BE2C (cell line): ENCODE measurements around the gene TRPV6.

Experiments used
- DNase-seq: peaks from one replicate; pipeline ENCODE4 v3.0.0-alpha.2; 2020
- H3K27me3 ChIP-seq: fragments of 250-450 bp; sonication (Bioruptor Pico); 2 replicates; pipeline ENCODE4 v1.5.1; 2020; ENCODE audit warnings: mild to moderate bottlenecking
- H3K36me3 ChIP-seq: fragments of 250-450 bp; sonication (Bioruptor Pico); 2 replicates; pipeline ENCODE4 v1.5.1; 2020; ENCODE audit warnings: mild to moderate bottlenecking
- H3K4me1 ChIP-seq: fragments of 250-450 bp; sonication (Bioruptor Pico); 2 replicates; pipeline ENCODE4 v1.5.1; 2020
- H3K4me3 ChIP-seq: 2 replicates; pipeline ENCODE4 v1.5.1; 2011; ENCODE audit warnings: low read depth, low read length
- H3K9me3 ChIP-seq: fragments of 250-450 bp; sonication (Bioruptor Pico); 2 replicates; pipeline ENCODE4 v1.5.1; 2020
- TF ChIP-seq, protein P1 (sequence below): IDR thresholded peaks from 2 replicates; pipeline ENCODE4 v1.5.1; 2012; ENCODE audit warnings: mild to moderate bottlenecking, low read depth, low read length

Gene TRPV6

DNA sequence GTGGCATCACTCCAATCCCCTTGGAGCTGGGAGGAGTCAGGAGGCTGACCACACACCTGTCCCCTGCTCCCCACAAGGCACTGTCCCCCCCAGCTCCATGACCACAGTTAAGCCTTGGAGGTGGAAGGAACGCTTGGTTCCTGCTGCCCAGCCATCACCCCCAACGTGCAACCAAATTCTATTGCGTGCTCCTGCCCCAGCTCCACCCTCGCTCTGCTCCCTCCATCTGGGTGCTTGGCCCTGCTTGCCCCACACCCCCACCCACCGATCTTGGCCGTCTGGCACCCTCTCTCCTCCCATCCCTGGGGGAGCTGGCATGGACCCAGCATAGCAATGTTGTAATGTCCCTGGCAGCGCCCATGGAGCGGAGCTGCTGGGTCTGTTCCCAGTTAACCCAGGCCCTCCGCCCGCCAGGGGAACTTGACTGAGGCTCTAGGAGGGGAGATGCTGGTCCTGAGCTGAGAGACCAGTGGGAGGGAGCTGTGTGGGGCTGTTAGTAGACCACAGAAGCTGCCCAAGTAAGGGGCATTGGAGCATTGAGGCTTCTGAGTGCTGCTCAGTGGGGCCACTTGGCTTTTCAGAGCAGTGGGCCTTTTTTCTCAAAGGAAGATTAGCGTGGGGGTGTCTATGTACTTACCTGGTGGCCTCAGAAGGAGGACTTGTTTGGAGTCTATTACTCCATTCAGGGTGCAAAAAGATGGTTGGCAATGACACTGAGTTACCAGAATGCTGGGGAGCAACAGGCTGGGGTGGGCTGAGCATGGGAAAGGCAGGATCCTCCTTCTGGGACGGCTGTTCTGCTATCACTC, 29.6 kb downstream of the TRPV6 start:
- TF ChIP-seq, protein P1, sequence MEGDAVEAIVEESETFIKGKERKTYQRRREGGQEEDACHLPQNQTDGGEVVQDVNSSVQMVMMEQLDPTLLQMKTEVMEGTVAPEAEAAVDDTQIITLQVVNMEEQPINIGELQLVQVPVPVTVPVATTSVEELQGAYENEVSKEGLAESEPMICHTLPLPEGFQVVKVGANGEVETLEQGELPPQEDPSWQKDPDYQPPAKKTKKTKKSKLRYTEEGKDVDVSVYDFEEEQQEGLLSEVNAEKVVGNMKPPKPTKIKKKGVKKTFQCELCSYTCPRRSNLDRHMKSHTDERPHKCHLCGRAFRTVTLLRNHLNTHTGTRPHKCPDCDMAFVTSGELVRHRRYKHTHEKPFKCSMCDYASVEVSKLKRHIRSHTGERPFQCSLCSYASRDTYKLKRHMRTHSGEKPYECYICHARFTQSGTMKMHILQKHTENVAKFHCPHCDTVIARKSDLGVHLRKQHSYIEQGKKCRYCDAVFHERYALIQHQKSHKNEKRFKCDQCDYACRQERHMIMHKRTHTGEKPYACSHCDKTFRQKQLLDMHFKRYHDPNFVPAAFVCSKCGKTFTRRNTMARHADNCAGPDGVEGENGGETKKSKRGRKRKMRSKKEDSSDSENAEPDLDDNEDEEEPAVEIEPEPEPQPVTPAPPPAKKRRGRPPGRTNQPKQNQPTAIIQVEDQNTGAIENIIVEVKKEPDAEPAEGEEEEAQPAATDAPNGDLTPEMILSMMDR, result no peak
- DNase-seq, result no peak

DNA sequence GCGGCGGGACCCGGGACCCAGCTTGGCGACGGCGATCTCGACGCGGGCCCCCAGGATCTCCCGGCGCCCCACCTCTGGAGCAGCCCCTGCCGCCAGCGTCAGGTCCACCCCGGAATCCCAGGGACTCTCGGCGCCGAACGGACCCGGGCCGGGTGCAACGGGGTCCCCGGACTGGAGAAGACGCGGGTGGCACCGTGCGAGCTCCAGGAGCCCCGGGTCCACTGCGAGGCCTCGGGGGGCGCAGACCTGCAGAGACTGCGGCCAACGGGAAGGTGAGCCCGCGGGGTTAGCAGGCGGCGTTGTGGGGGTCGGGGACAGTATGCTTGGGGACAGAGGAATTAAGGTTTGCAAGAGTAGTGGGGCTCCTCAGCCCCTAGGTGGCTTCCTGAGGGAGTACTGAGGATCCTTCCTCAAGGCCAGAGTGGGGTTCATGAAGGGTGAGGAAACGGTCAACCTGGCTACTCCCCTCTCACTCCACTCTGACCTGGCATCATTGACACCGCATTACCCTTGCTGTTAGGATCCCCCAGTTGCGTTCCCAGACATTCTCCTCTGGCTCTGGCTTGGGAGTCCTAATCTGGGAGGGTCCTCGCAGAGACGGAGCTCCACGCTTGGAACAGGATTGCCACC, 30.3 kb downstream of the TRPV6 start:
- Histone ChIP-seq H3K36me3 (no peaks in the 10 kb centered on the region), H3K4me3 (no peak overlapping the region), H3K27me3 (peaks cover 23% of the 10 kb centered on the region), H3K4me1 (no peaks in the 10 kb centered on the region), H3K9me3 (no peaks in the 10 kb centered on the region)
- no peak for DNase-seq
- TF ChIP-seq, protein P1, result no peak

More for the DNA sequence above, 29.6 kb downstream of the TRPV6 start:
- H3K36me3 ChIP-seq, result no peaks in the 10 kb centered on the region
- H3K4me1 ChIP-seq, result no peaks in the 10 kb centered on the region
- H3K27me3 ChIP-seq, result peaks cover 23% of the 10 kb centered on the region
- H3K9me3 ChIP-seq, result no peaks in the 10 kb centered on the region
- H3K4me3 ChIP-seq, result no peak overlapping the region

DNA sequence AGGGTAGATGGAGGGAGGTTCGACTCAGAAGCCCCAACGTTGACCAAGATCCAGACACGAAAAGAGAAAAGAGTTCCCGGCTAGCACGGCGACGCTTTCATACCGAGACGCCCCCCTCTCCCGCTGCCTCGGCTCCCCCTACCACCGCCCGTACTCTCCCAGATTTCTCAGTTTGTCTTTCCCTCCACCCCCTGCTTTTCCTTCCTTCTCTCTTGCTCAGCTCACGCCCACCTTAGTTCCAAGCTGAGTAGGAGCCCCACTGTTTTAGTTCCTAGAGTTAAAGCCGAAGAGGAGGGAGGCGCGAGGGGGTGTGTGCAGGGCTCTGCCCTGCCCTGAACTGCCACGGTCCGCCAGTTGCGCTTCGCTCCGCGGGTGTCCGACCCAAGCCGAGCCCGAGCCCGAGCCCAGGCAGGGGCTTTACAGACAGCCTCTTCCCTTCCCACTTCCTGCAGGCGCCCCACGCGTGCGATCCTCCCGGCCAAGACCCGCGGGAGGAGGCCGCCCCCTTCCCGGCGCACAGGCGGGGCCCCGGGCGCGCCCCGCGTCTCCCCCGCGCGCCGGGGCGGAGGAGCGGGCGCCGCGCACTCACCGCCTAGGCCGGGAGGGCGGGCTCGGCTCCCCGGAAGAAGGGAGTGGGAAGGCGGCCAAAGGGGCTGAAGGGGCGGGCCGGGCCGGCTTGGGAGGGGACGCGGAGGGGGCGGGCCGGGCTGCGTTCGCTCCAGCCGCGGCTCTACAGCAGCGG, 31.0 kb downstream of the TRPV6 start, which contains the start of gene EPHB6:
Gene EPHB6 (plus strand): TSS at position 705 of the 742 bp plus-strand sequence. CDS start 8,152 bp downstream, outside the sequence.
- TF ChIP-seq, protein P1, result no peak
- peak; percentile 31 for DNase-seq

DNA sequence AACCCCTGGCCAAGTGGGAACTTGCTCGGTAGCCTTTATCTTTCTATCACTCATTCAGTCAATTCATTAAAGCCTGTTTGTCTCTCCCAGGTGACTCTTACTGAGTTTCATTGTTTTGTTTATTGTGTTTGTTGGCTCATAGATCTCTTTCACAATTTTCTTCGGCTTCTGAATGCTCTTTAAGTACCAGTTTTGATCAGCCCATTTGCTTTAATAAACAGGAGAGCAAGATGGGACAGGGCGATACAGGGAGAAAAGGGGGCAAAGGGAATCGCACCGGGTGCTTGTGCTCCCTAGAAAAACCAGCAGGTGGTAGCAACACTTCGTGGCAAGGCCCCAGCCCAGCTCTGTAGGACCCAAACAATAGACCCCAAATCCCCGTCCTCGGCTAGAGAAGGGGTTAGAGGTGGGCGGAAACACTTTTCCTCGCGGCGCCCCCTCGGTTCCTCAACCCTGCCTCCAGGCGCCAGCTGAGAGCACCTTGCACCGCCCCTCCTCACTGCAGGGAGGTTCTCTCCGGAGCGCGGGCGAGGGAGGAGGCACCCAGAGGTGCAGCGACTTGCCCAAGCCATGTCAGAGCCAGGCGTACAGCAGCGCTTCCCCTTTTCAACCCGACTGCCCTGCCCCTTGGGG, 31.7 kb downstream of the TRPV6 start:
- Histone ChIP-seq H3K27me3 (peaks cover 23% of the 10 kb centered on the region), H3K4me1 (no peaks in the 10 kb centered on the region), H3K4me3 (peak overlapping the region; percentile 49), H3K36me3 (no peaks in the 10 kb centered on the region), H3K9me3 (no peaks in the 10 kb centered on the region)
- DNase-seq, result peak; percentile 53
- TF ChIP-seq, protein P1, result peak; percentile 77

More for the DNA sequence above, 31.0 kb downstream of the TRPV6 start, which contains the start of gene EPHB6:
- H3K27me3 ChIP-seq, result peaks cover 23% of the 10 kb centered on the region
- H3K36me3 ChIP-seq, result no peaks in the 10 kb centered on the region
- no peaks in the 10 kb centered on the region for H3K9me3 ChIP-seq
- H3K4me1 ChIP-seq, result no peaks in the 10 kb centered on the region
- peak within 1 kb of the TSS; percentile 49 for H3K4me3 ChIP-seq

DNA sequence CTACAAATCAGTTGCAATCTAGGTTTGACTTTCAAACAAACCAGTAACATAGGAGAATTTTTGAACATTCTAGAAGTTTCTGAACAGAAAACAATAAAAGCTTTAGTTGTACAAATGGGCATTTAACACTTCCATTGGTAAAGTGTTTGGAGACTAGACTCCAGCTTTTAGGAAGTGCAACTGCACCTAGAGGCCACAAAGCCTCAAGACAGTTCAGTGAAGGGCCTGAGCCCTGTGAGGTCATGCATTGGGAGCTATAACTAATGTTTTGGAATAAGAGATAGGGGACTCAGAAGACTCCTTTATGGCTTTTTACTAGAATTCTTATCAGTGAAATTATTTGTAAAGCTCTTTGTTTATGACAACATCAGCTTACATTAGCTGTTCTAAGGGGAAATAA, 33.6 kb downstream of the TRPV6 start:
- no peak for DNase-seq
- TF ChIP-seq, protein P1, result no peak
- peaks cover 23% of the 10 kb centered on the region for H3K27me3 ChIP-seq
- no peaks in the 10 kb centered on the region for H3K36me3 ChIP-seq
- no peak overlapping the region for H3K4me3 ChIP-seq
- H3K4me1 ChIP-seq, result no peaks in the 10 kb centered on the region
- H3K9me3 ChIP-seq, result no peaks in the 10 kb centered on the region
